HEK293 (cell line): ENCODE results near the gene HIBCH.
A peak's percentile ranks its signal among the peaks of the same experiment; 100 is the strongest.

Experiments
- CTCF ChIA-PET: fragments of 350-600 bp; formaldehyde crosslinking; extraction: SDS; loops from one replicate; lab custom pipeline; 2021; ENCODE audit warnings: antibody characterized with exemption; lab: Yijun Ruan, JAX
- POLR2A ChIA-PET: fragments of 300-600 bp; formaldehyde crosslinking; extraction: SDS; loops from one replicate; lab custom pipeline; 2020; ENCODE audit warnings: antibody characterized with exemption, inconsistent platforms; lab: Yijun Ruan, JAX
- H3K27ac ChIP-seq: fragments of 200-500 bp; sonication (Bioruptor generic); 2 replicates; pipeline ENCODE4 v1.5.1; 2014; ENCODE audit warnings: low read depth, low read length, control low read depth, inconsistent platforms; ENCODE audit errors: extremely low read depth
- H3K36me3 ChIP-seq, 2 experiments: fragments of 200-500 bp in 1 of 2; sonication (Bioruptor generic) in 1 of 2; 1 replicate in 1 of 2; 2 replicates in 1 of 2; pipeline ENCODE4 v1.5.1; 2014 to 2017; ENCODE audit warnings: inconsistent platforms in 2 of 2, low read length in 2 of 2; ENCODE audit not compliant: control insufficient read depth in 2 of 2, insufficient read depth in 1 of 2
- H3K4me1 ChIP-seq: fragments of 200-500 bp; sonication (Bioruptor generic); 2 replicates; pipeline ENCODE4 v1.5.1; 2014; ENCODE audit warnings: mild to moderate bottlenecking, low read length, inconsistent platforms; ENCODE audit not compliant: control insufficient read depth, insufficient read depth
- H3K4me3 ChIP-seq: 2 replicates; pipeline ENCODE4 v1.5.1; 2011; ENCODE audit warnings: low read depth, mild to moderate bottlenecking, control low read depth, low read length, moderate library complexity
- H3K9me3 ChIP-seq: fragments of 200-500 bp; sonication (Bioruptor generic); 2 replicates; pipeline ENCODE4 v1.5.1; 2014; ENCODE audit warnings: low read depth, low read length, inconsistent platforms; ENCODE audit not compliant: control insufficient read depth, insufficient read depth
- GFI1B ChIP-seq: fragments of 450-650 bp; formaldehyde crosslinking; IDR thresholded peaks from 2 replicates; pipeline ENCODE4 v1.5.1; 2016; ENCODE audit warnings: missing biosample characterization, missing genetic modification characterization
- KLF1 ChIP-seq: fragments of 450-650 bp; formaldehyde crosslinking; IDR thresholded peaks from 2 replicates; pipeline ENCODE4 v1.5.1; 2016; ENCODE audit warnings: missing biosample characterization, missing genetic modification characterization
- SCRT2 ChIP-seq: fragments of 450-650 bp; formaldehyde crosslinking; IDR thresholded peaks from 2 replicates; pipeline ENCODE4 v1.5.1; 2016; ENCODE audit warnings: missing biosample characterization, missing genetic modification characterization
- WT1 ChIP-seq: fragments of 450-650 bp; formaldehyde crosslinking; IDR thresholded peaks from 2 replicates; pipeline ENCODE4 v1.5.1; 2016; ENCODE audit warnings: missing biosample characterization, missing genetic modification characterization
- ZBTB7A ChIP-seq: fragments of 450-650 bp; formaldehyde crosslinking; IDR thresholded peaks from 2 replicates; pipeline ENCODE4 v1.5.1; 2016; ENCODE audit warnings: low read depth, missing biosample characterization, missing genetic modification characterization
- ZFP37 ChIP-seq: fragments of 450-650 bp; formaldehyde crosslinking; IDR thresholded peaks from 2 replicates; pipeline ENCODE4 v1.5.1; 2016; ENCODE audit warnings: missing biosample characterization, missing genetic modification characterization
- ZNF157 ChIP-seq: fragments of 450-650 bp; formaldehyde crosslinking; IDR thresholded peaks from 2 replicates; pipeline ENCODE4 v1.5.1; 2016; ENCODE audit warnings: missing biosample characterization, missing genetic modification characterization
- ZNF184 ChIP-seq: fragments of 450-650 bp; IDR thresholded peaks from 2 replicates; pipeline ENCODE4 v1.5.1; 2018; ENCODE audit warnings: missing biosample characterization, mild to moderate bottlenecking, missing genetic modification characterization
- ZNF266 ChIP-seq: fragments of 450-650 bp; formaldehyde crosslinking; IDR thresholded peaks from 2 replicates; pipeline ENCODE4 v1.5.1; 2016; ENCODE audit warnings: missing biosample characterization, missing genetic modification characterization, low read depth
- ZNF514 ChIP-seq: fragments of 450-650 bp; formaldehyde crosslinking; IDR thresholded peaks from 2 replicates; pipeline ENCODE4 v1.5.1; 2016; ENCODE audit warnings: missing biosample characterization, missing genetic modification characterization
- ZNF560 ChIP-seq: fragments of 450-650 bp; formaldehyde crosslinking; IDR thresholded peaks from 2 replicates; pipeline ENCODE4 v1.5.1; 2017; ENCODE audit warnings: missing biosample characterization, missing genetic modification characterization, borderline replicate concordance
- ZNF660 ChIP-seq: fragments of 450-650 bp; IDR thresholded peaks from 2 replicates; pipeline ENCODE4 v1.5.1; 2018; ENCODE audit warnings: missing biosample characterization, mild to moderate bottlenecking, missing genetic modification characterization
- ZNF792 ChIP-seq: fragments of 450-650 bp; formaldehyde crosslinking; IDR thresholded peaks from 2 replicates; pipeline ENCODE4 v1.5.1; 2016; ENCODE audit warnings: missing biosample characterization, missing genetic modification characterization
- ZXDB ChIP-seq: fragments of 450-650 bp; formaldehyde crosslinking; IDR thresholded peaks from 2 replicates; pipeline ENCODE4 v1.5.1; 2016; ENCODE audit warnings: missing biosample characterization, missing genetic modification characterization
- TF ChIP-seq, protein P1 (sequence below): fragments of 450-650 bp; formaldehyde crosslinking; IDR thresholded peaks from 2 replicates; pipeline ENCODE4 v1.5.1; 2017; ENCODE audit warnings: missing biosample characterization, missing genetic modification characterization
- TF ChIP-seq, protein P2 (sequence below): fragments of 450-650 bp; formaldehyde crosslinking; IDR thresholded peaks from 2 replicates; pipeline ENCODE4 v1.5.1; 2016; ENCODE audit warnings: missing biosample characterization, missing genetic modification characterization, borderline replicate concordance
- TF ChIP-seq, protein P3 (sequence below): fragments of 450-650 bp; formaldehyde crosslinking; IDR thresholded peaks from 2 replicates; pipeline ENCODE4 v1.5.1; 2017; ENCODE audit warnings: missing biosample characterization, mild to moderate bottlenecking, missing genetic modification characterization, moderate library complexity
- TF ChIP-seq, protein P4 (sequence below): fragments of 450-650 bp; formaldehyde crosslinking; IDR thresholded peaks from 2 replicates; pipeline ENCODE4 v1.5.1; 2017; ENCODE audit warnings: missing biosample characterization, missing genetic modification characterization
- TF ChIP-seq, protein P5 (sequence below): fragments of 450-650 bp; formaldehyde crosslinking; IDR thresholded peaks from 2 replicates; pipeline ENCODE4 v1.5.1; 2017; ENCODE audit warnings: missing biosample characterization, missing genetic modification characterization
- TF ChIP-seq, protein P6 (sequence below): fragments of 450-650 bp; formaldehyde crosslinking; IDR thresholded peaks from 2 replicates; pipeline ENCODE4 v1.5.1; 2016; ENCODE audit warnings: missing biosample characterization, missing genetic modification characterization, borderline replicate concordance
- TF ChIP-seq, protein P7 (sequence below): fragments of 450-650 bp; formaldehyde crosslinking; IDR thresholded peaks from 2 replicates; pipeline ENCODE4 v1.5.1; 2016; ENCODE audit warnings: missing biosample characterization, missing genetic modification characterization

Gene HIBCH

DNA sequence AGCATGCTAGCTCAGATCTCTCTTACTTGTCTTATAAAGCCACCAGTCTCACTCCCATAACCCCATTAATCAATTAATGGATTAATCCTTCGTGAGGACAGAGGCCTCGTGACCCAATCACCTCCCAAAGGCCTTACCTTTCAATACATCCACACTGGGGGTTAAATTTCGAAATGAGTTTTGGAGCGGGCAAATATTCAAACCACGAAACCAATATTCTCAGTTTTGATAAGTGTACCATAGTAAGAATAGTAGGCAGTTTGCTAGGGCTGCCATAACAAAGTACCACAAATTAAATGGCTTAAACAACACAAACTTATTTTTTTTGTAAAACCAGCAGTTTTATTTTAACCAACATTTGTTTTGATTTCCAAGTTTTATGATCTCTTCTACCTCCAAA, 15.2 kb downstream of the HIBCH start:
- TF ChIP-seq WT1 (tag by site-specific recombination) (no peak), ZFP37 (tag by site-specific recombination) (no peak), SCRT2 (no peak), ZBTB7A (tag by site-specific recombination) (no peak), GFI1B (tag by site-specific recombination) (no peak), ZNF560 (tag by site-specific recombination) (no peak), ZNF792 (tag by site-specific recombination) (no peak), KLF1 (tag by site-specific recombination) (no peak), ZNF157 (no peak), ZNF514 (tag by site-specific recombination) (no peak), ZNF266 (no peak), ZNF660 (no peak), ZNF184 (tag by site-specific recombination) (no peak)
- TF ChIP-seq, protein P1, sequence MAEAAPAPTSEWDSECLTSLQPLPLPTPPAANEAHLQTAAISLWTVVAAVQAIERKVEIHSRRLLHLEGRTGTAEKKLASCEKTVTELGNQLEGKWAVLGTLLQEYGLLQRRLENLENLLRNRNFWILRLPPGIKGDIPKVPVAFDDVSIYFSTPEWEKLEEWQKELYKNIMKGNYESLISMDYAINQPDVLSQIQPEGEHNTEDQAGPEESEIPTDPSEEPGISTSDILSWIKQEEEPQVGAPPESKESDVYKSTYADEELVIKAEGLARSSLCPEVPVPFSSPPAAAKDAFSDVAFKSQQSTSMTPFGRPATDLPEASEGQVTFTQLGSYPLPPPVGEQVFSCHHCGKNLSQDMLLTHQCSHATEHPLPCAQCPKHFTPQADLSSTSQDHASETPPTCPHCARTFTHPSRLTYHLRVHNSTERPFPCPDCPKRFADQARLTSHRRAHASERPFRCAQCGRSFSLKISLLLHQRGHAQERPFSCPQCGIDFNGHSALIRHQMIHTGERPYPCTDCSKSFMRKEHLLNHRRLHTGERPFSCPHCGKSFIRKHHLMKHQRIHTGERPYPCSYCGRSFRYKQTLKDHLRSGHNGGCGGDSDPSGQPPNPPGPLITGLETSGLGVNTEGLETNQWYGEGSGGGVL (tag by site-specific recombination), result no peak
- TF ChIP-seq, protein P2, sequence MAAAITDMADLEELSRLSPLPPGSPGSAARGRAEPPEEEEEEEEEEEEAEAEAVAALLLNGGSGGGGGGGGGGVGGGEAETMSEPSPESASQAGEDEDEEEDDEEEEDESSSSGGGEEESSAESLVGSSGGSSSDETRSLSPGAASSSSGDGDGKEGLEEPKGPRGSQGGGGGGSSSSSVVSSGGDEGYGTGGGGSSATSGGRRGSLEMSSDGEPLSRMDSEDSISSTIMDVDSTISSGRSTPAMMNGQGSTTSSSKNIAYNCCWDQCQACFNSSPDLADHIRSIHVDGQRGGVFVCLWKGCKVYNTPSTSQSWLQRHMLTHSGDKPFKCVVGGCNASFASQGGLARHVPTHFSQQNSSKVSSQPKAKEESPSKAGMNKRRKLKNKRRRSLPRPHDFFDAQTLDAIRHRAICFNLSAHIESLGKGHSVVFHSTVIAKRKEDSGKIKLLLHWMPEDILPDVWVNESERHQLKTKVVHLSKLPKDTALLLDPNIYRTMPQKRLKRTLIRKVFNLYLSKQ (tag by site-specific recombination), result no peak
- TF ChIP-seq, protein P3, sequence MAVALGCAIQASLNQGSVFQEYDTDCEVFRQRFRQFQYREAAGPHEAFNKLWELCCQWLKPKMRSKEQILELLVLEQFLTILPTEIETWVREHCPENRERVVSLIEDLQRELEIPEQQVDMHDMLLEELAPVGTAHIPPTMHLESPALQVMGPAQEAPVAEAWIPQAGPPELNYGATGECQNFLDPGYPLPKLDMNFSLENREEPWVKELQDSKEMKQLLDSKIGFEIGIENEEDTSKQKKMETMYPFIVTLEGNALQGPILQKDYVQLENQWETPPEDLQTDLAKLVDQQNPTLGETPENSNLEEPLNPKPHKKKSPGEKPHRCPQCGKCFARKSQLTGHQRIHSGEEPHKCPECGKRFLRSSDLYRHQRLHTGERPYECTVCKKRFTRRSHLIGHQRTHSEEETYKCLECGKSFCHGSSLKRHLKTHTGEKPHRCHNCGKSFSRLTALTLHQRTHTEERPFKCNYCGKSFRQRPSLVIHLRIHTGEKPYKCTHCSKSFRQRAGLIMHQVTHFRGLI (tag by site-specific recombination), result no peak
- TF ChIP-seq, protein P4, sequence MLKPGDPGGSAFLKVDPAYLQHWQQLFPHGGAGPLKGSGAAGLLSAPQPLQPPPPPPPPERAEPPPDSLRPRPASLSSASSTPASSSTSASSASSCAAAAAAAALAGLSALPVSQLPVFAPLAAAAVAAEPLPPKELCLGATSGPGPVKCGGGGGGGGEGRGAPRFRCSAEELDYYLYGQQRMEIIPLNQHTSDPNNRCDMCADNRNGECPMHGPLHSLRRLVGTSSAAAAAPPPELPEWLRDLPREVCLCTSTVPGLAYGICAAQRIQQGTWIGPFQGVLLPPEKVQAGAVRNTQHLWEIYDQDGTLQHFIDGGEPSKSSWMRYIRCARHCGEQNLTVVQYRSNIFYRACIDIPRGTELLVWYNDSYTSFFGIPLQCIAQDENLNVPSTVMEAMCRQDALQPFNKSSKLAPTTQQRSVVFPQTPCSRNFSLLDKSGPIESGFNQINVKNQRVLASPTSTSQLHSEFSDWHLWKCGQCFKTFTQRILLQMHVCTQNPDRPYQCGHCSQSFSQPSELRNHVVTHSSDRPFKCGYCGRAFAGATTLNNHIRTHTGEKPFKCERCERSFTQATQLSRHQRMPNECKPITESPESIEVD (tag by site-specific recombination), result no peak
- TF ChIP-seq, protein P5, sequence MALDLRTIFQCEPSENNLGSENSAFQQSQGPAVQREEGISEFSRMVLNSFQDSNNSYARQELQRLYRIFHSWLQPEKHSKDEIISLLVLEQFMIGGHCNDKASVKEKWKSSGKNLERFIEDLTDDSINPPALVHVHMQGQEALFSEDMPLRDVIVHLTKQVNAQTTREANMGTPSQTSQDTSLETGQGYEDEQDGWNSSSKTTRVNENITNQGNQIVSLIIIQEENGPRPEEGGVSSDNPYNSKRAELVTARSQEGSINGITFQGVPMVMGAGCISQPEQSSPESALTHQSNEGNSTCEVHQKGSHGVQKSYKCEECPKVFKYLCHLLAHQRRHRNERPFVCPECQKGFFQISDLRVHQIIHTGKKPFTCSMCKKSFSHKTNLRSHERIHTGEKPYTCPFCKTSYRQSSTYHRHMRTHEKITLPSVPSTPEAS, result no peak
- no peaks in the 10 kb centered on the region for H3K4me1 ChIP-seq
- ChIA-PET CTCF (interaction anchor here (0.6 kb wide), 1 partner anchor 10 kb away, joined by 3 read pairs; no protein-coding TSS in a partner anchor), POLR2A (no interaction called here)
- no peaks in the 10 kb centered on the region for H3K9me3 ChIP-seq
- no peak overlapping the region for H3K4me3 ChIP-seq
- H3K36me3 ChIP-seq, result peaks cover under 1 to 32% of the 10 kb centered on the region in 2 experiments; a peak in 2 of 3 replicates
- H3K27ac ChIP-seq, result no peak overlapping the region

DNA sequence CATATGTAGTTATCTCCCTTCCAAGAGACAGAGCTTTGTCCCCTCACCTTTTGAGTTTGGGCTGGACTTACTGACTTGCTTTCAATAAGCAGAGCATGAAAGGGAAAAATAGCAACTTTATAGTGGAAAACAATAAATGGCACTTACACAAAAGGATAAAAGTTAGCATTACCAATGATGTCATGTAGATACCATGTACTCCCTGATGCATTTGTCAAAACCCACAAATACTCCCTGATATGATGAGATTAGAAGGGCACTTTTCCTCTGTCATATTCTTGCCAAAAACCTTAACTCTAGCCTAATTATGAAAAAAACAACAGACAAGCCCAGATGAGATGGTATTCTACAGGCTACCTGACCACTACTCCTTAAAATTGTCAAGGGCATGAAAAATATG, 16.0 kb downstream of the HIBCH start:
- ChIA-PET CTCF (interaction anchor here (0.6 to 1.5 kb wide), 2 partner anchors 11 to 16 kb away, joined by 3 to 5 read pairs; partner anchors contain the start of gene HIBCH), POLR2A (no interaction called here)
- Histone ChIP-seq H3K4me3 (no peak overlapping the region), H3K27ac (no peak overlapping the region), H3K9me3 (no peaks in the 10 kb centered on the region), H3K36me3 (peaks cover 0 to 31% of the 10 kb centered on the region in 2 experiments; a peak in 1 of 3 replicates), H3K4me1 (no peaks in the 10 kb centered on the region)
- TF ChIP-seq, protein P6, sequence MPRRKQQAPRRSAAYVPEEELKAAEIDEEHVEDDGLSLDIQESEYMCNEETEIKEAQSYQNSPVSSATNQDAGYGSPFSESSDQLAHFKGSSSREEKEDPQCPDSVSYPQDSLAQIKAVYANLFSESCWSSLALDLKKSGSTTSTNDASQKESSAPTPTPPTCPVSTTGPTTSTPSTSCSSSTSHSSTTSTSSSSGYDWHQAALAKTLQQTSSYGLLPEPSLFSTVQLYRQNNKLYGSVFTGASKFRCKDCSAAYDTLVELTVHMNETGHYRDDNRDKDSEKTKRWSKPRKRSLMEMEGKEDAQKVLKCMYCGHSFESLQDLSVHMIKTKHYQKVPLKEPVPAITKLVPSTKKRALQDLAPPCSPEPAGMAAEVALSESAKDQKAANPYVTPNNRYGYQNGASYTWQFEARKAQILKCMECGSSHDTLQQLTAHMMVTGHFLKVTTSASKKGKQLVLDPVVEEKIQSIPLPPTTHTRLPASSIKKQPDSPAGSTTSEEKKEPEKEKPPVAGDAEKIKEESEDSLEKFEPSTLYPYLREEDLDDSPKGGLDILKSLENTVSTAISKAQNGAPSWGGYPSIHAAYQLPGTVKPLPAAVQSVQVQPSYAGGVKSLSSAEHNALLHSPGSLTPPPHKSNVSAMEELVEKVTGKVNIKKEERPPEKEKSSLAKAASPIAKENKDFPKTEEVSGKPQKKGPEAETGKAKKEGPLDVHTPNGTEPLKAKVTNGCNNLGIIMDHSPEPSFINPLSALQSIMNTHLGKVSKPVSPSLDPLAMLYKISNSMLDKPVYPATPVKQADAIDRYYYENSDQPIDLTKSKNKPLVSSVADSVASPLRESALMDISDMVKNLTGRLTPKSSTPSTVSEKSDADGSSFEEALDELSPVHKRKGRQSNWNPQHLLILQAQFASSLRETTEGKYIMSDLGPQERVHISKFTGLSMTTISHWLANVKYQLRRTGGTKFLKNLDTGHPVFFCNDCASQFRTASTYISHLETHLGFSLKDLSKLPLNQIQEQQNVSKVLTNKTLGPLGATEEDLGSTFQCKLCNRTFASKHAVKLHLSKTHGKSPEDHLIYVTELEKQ, result no peak
- TF ChIP-seq WT1 (tag by site-specific recombination) (peak; percentile 90), ZXDB (no peak)
- TF ChIP-seq, protein P7, sequence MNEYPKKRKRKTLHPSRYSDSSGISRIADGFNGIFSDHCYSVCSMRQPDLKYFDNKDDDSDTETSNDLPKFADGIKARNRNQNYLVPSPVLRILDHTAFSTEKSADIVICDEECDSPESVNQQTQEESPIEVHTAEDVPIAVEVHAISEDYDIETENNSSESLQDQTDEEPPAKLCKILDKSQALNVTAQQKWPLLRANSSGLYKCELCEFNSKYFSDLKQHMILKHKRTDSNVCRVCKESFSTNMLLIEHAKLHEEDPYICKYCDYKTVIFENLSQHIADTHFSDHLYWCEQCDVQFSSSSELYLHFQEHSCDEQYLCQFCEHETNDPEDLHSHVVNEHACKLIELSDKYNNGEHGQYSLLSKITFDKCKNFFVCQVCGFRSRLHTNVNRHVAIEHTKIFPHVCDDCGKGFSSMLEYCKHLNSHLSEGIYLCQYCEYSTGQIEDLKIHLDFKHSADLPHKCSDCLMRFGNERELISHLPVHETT, result no peak
